Measurements from ENCODE around the gene RAB11FIP2.

Gene RAB11FIP2

DNA sequence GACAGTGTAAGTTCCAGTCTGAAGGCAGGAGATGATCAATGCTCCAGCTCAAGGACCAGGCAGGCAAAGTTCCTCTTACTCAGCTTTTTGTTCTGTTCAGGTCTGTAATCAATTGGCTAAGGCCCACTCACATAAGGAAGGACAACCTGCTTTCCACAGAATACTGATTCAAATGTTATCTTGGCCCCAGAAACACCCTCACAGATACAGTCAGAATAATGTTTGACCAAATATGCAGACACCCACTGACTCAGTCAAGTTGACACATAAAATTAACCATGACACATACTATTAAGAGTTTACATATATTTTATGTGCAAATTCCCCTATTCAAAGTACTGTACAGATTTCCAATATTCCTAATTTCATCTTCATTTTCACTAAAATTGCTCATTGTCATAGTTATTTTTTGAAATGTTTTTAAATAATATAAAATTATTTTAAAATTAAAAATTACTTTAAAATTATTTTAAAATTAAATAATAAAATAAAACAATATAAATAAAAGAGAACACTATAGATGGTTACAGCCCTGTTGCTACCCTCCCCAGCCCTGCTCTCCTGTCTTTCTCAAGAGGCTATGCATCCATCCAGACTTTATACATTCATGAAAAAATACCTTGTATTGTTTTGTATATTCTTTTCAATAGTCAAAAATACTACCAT is 59.4 kb downstream of the RAB11FIP2 start:
- no peak for DNase-seq

DNA sequence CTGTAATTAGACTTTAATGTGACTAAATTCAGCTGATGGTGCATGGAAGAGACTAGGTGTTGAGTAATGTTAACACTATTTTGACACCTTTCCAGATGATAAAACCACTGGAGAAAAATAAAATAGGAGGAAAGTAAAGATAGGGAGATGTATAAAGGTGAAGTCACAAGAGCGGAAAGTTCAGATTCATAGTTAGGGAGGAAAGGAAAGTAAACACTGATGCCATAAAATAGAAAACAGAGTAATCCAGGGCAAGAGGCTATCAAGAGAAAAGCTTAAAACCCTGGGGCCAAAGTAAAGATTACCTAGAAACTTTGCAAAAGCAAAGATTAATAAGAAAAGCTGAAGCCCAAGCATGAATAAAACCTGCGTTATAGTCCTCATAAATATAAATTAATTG is 62.8 kb downstream of the RAB11FIP2 start:
- DNase-seq: no peak

DNA sequence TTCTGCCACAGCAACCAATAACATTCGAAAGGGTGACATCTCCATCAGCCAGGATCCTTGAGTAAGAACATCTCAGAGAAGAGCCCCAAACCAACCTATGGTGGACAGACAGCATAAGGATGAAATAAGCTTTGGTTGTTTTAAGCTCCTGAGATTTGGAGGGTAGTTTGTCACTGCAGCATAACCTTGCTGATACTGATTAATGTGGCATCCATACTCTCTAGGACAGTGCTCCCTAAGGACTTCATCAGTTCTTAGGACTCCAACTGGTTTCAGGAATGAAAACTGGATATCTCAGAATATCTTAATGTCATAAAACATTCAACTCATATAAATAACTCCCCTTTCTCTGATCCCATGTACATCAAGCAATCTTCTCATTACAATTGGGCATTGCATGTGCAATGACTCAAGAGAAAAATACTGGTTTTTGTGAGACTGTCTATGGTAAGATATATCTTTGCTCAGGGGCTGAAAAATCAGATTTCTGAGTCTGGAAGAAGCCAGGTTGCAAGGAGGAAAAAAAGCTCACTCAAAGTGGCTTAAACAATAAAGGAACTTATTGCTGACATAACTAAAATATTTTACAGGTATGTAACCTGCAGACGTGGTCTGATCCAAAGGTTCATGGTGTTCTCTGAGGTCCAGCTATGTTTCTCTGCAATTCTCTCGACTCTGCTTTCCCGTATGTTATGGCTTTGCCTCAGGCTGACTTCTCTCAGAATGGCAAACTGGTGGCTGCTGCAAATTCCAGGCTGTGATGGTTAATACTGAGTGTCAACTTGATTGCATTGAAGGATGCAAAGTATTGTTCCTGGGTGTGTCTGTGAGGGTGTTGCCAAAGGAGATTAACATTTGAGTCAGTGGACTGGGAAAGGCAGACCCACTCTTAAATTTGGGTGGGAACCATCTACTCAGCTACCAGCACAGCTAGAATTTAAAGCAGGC is 65.7 kb downstream of the RAB11FIP2 start:
- DNase-seq: no peak

DNA sequence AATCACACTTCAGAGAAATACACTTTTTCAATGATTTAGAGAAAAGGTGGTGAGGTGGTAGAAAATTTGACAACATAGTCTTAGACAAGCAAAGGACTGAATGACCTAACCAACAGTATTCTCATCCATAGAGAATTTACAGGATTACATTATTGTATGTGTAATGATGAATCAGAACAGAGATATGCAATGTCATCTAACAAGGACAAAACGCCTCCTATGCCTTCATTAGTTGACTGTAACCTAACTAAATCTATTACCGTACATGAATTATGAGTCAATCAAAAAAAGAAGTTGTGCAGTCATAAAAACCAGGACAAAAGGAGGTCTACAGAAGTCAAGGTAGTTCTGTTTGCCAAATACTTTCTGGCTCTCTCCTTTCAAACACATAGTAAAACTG is 66.5 kb downstream of the RAB11FIP2 start:
- no peak for DNase-seq

DNA sequence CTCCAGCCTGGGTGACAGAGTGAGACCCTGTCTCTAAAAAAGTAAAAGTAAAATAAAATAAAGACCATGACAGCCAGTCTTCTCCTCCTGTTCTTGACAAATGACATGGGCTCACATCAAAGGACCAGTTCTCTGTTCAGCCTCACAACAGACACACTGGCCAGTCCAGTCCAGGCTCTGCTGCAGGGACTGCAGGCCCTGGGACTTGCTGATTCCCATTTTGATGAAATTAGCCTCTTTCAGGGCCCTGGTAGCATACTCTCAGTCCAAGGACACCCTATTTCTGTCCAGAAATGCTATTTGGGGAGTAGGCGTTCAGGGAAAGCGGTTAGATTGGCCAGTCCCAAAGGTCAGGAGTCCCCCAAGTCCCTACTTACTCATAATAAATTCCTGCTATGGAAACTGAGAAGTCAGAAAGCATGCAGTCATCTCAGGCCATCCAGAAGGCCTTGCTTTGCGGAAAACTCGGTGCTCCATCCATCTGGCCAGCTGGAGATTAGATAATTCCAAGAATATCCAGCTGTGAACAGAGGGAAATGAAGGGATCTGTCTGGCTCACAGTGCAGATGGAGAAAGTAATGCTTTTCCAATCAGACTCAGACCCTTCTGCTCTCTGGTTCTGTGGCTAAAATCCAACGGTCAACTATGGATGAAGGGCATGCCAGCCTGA is 74.4 kb downstream of the RAB11FIP2 start:
- DNase-seq: no peak

DNA sequence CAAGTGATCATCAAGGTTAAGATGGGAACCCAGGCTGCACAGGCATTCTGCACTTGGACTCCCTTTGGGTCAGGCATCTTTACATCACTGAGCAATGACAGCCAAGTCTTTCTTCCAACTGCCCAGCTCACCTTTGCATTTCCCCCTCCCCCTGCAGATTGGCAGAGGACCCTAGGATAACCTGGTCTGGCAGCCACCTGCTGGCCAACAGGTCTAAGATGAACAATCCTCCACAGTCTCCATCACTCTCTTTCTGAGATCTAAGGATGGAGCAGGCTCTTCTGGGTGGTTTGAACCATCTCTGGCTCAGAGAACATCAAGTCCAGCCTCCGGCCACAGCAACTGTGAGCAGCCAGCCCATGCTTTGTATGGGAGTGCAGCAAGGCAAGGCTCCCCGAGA is 75.8 kb downstream of the RAB11FIP2 start:
- no peak for DNase-seq

DNA sequence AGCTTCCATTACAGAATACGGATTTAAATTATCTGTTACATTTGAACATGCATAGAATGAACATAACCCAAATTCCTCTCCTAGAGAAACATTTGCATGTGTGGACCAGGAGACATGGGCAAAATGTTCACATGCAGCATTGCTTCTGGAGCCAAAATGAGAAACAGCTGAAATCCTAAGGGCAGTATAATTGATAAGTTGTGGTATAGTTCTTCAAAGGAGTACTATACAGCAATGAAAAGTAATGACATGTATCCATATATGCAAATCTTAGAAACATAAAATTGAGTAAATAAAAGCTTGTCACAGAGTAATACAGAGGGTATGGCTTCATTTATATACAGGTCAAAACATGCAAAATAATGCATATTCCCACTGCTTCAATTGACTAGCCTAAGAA is 77.1 kb downstream of the RAB11FIP2 start:
- DNase-seq: no peak

DNA sequence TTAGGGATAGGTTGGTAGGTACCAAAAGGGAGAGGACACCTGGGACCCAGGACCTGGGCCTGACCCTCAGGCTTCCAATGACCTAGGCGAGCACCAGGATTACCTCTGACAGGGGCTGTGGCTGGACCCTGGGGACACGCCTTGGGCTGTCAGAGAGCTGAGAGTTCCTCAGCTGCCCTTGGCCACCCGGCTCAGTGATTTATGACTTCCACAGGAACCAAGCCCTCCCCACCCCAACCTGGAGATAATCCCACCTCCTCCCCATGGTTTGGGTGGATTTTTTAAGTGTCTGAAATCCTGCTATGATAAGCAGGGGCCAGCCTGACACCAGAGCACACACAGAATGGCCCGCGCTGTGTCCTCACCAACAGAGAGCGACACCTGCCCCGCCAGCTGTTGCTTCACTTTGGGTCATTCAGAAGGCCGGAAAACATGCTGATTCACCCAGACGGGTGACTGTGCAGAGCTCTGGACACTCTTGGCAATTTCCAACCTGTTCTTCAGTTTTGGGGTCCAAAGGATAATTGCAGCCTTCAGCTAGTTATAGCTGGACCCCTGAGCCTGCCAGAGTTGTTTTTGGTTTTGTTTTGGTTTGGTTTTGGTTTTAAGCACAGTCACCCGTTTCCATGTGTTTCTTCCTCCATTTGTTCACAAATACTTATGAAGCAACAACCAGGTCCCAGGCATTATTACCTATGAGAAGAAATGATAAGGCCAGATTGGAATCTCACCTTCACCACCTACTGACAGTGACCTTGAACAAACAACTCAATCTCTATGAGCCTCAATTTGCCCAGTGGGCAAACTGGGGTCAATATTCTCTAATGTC is 78.2 kb downstream of the RAB11FIP2 start:
- no peak for DNase-seq

DNA sequence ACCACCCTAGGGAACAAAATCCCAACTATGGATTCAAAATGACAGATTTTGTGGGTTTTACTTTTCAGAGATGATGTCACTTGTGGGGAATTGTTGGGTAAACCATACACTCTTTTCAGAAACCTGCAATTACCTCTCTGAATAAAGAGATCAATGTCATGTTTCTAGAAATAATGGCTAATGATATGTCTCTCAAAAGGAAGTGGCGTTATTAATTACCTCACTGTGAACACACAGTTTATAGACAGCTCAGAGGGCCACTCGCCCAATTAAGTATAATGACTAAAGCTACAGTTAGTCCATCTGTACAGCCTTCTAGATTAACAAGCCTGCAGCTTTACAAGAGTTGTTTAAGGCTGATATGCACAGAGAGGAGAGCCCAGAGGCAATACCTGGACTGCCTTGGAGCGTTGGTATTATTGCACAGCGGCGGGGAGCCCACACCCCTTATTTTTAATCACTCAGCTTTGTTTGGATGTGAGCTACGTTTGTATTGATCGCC is 79.5 kb downstream of the RAB11FIP2 start:
- DNase-seq: no peak

DNA sequence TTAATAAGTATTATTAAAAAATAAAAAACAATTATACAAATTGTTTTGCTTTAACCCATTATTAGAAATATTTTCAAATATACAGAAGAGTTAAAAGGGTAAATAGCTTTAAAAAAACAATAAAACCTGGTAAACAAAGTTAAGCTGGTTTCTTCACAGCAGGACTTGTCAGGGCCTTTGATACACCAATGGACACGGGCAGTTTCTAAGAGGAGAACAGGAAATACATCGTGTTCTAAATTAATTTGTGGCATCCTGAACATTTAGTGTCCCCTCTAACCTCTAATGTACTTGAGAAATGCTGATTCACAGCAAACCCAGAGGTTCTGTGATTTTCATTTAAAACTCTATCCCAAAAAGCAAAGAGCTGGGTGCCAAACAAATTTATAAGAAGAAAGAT is 80.8 kb downstream of the RAB11FIP2 start:
- no peak for DNase-seq

DNA sequence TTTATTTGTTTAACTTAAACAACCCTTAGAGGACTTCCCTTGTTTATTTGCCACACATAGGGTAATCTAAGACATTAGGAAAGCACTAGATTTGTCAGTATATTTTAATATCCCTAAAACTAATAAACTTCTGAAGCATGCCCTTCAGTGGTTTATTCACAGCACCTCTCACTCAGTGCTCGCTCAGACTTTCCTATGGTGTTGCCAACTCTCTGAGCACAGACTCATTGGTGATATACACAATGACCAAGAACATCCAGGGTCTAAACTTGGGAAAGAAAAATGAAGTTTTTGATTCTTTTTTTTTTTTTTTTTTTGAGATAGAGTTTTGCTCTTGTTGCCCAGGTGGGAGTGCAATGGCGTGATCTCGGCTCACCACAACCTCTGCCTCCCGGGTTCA is 82.2 kb downstream of the RAB11FIP2 start:
- DNase-seq: no peak

DNA sequence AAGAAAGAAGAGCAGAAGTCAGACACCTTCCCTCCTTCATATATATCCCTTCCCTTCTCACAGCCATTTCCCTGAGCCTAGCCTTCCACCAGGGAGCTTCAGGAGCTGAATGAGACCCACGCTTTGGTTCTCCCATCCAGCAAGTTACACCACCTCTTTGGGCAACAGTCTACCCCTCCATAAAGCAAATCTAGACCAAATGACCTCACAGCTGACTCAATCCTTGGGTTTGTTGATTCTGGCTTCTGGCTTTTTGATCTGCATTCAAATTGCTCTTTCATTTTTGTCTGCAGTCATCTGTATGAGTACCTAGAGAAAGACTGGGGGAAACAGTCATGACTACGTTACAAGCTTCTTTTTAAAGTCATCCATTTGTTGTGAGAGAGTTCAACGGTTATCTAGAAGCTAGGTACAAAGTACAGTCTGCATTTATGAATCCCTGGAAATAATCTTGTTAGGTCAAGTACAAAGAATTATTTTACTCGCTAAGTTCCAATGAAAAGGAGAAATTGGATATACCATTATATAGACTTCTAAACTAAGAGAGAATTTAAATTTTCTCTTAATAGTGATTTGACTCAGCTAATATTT is 86.3 kb downstream of the RAB11FIP2 start:
- no peak for DNase-seq

DNA sequence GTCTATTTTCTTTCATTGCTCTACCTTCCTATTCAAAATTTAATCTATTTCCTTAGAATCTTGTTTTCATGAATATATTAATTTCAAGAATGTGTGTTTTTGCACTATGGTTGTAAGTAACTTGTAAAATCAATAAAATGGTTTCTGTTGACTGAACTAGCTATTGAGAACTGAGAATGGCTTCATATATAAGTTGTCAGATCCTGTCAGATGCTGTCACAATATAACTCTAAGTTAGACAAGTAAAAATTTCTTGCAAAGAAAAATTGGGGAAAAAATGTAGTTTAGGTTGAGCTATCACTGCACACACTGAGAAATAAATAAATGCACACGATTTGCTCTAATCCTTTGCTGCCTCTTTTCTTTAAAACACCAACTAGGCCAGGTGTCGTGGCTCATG is 89.8 kb downstream of the RAB11FIP2 start:
- DNase-seq: no peak

DNA sequence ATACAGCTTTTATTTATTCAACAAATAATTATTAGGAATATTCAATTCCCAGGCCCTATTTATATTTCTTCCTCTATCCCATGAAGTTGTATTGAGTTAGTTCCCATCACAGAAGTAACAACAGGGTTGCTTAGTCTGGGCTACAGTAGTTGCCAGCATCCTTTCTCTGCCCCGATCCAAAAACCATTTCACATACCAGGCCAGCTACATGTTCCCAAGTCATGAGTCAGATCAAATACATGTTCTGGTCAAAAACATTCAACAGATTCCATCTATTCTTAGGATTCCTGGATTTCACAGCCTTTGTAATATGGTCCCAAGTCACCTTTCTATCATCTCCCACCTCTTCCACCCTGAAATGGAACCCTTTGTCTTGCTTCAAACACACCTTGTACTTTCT is 91.6 kb downstream of the RAB11FIP2 start:
- DNase-seq: no peak

Measured in hypothalamus (tissue), 51 donors.